ENCODE data around the gene GPR83.
"Not testable (repeated sequence)": the region's sequence is repeated elsewhere in the genome, so short reads cannot be mapped to it uniquely, and the experiment has no call there.

The GPR83 gene

GRCh38 chr11:94370576-94370975 is 30.6 kb downstream of the GPR83 start:
- not testable (repeated sequence) for DNase-seq (ENCODE audit: low read depth)

GRCh38 chr11:94350850-94351563 is 50.2 kb downstream of the GPR83 start:
- not testable (repeated sequence) for DNase-seq (ENCODE audit: low read depth)

- not testable (repeated sequence) for DNase-seq (ENCODE audit: low read depth)
These were observed 54.9 kb downstream of the GPR83 start for GRCh38 chr11:94346311-94346710.

GRCh38 chr11:94343495-94343894 is 57.7 kb downstream of the GPR83 start:
- no peak for DNase-seq (ENCODE audit: low read depth)

- no peak for DNase-seq (ENCODE audit: low read depth)
These were observed 59.0 kb downstream of the GPR83 start for GRCh38 chr11:94342250-94342649.

GRCh38 chr11:94338651-94339050 is 62.6 kb downstream of the GPR83 start:
- no peak for DNase-seq (ENCODE audit: low read depth)

GRCh38 chr11:94336033-94336432 is 65.2 kb downstream of the GPR83 start:
- DNase-seq (ENCODE audit: low read depth) = no peak

- DNase-seq (ENCODE audit: low read depth) = no peak
These were observed 68.4 kb downstream of the GPR83 start for GRCh38 chr11:94332814-94333213.

GRCh38 chr11:94330789-94331188 is 70.4 kb downstream of the GPR83 start:
- no peak for DNase-seq (ENCODE audit: low read depth)

GRCh38 chr11:94329501-94329900 is 71.7 kb downstream of the GPR83 start:
- no peak for DNase-seq (ENCODE audit: low read depth)

- DNase-seq (ENCODE audit: low read depth) = no peak
These were observed 72.6 kb downstream of the GPR83 start for GRCh38 chr11:94328587-94329080.
